ENCODE results near the gene COL19A1. TPM values are rescaled to one million over a fixed set of nuclear protein-coding genes. Genes with fewer than 3 reads are reported as not detected.

The COL19A1 gene
- total and polyA plus RNA-seq, 2 experiments from 2014 or later: not detected

- no peak for TF ChIP-seq ZNF462 (CRISPR knock-in tag; IDR thresholded peaks at IDR 0.05)
- TF ChIP-seq STAT1 (IDR thresholded peaks at IDR 0.05; ENCODE audit: unreplicated experiment): no peak
- no peak for TF ChIP-seq JUNB (IDR thresholded peaks at IDR 0.05; ENCODE audit: unreplicated experiment)
- no peak for TF ChIP-seq ZNF331 (CRISPR knock-in tag; IDR thresholded peaks at IDR 0.05; ENCODE audit: low read depth)
- TF ChIP-seq EZH2phosphoT487 (IDR thresholded peaks at IDR 0.05; ENCODE audit: unreplicated experiment): no peak
- TF ChIP-seq ZNF114 (CRISPR knock-in tag; IDR thresholded peaks at IDR 0.05): no peak
- TF ChIP-seq REST (IDR thresholded peaks at IDR 0.05; ENCODE audit: unreplicated experiment): no peak
- TF ChIP-seq CREB1 (CRISPR knock-in tag; IDR thresholded peaks at IDR 0.05; ENCODE audit: low read depth): no peak
Measured at GRCh38 chr6:70221715-70222438, 355.5 kb downstream of the COL19A1 start (continued).

All from GM23338 (cell line).